ENCODE data around the gene SOX8.

GRCh38 chr16:991345-991744 lies 9.8 kb downstream of the SOX8 start:
- TF ChIP-seq ZNF274 (IDR thresholded peaks at IDR 0.05; ENCODE audit: low read depth, low read length) (no peak), SUZ12 (IDR thresholded peaks at IDR 0.05; ENCODE audit: extremely low read depth, insufficient read depth, insufficient read length) (no peak), YY1 (IDR thresholded peaks at IDR 0.05; ENCODE audit: insufficient read depth, insufficient read length) (no peak)
